HepG2 (cell line): ENCODE data around the gene MTA1. TPM values are rescaled to one million over a fixed set of nuclear protein-coding genes. Genes with fewer than 3 reads are reported as not detected.

ENCODE experiments used
- ETS1 ChIP-seq: sonication (generic); formaldehyde crosslinking; IDR thresholded peaks from 2 replicates; pipeline ENCODE4 v1.4.0; 2020; ENCODE audit warnings: missing genetic modification reagents
- FOXP1 ChIP-seq, 2 experiments: fragments of 450-650 bp in 1 of 2; IDR thresholded peaks; 2 replicates each; pipeline ENCODE4 v1.6.1; 2017 to 2018; ENCODE audit warnings: antibody characterized with exemption in 1 of 2
- GABPB1 ChIP-seq: IDR thresholded peaks from 2 replicates; pipeline ENCODE4 v1.6.1; 2016; ENCODE audit warnings: mild to moderate bottlenecking, missing genetic modification reagents, moderate library complexity, missing compliant biosample characterization
- HNF4A ChIP-seq: sonication (generic); formaldehyde crosslinking; IDR thresholded peaks from 2 replicates; pipeline ENCODE4 v1.4.0; 2020; ENCODE audit warnings: missing genetic modification reagents
- JDP2 ChIP-seq: sonication (generic); formaldehyde crosslinking; IDR thresholded peaks from 2 replicates; pipeline ENCODE4 v1.8.1; 2022; ENCODE audit warnings: missing genetic modification reagents, borderline replicate concordance
- JUN ChIP-seq: sonication (generic); formaldehyde crosslinking; IDR thresholded peaks from 2 replicates; pipeline ENCODE4 v1.4.0; 2020; ENCODE audit warnings: mild to moderate bottlenecking, missing genetic modification reagents
- KLF12 ChIP-seq: sonication (generic); formaldehyde crosslinking; IDR thresholded peaks from 2 replicates; pipeline ENCODE4 v1.4.0; 2020; ENCODE audit warnings: missing genetic modification reagents, borderline replicate concordance
- PCBP1 ChIP-seq: fragments of 200-400 bp; formaldehyde crosslinking; IDR thresholded peaks from 2 replicates; pipeline ENCODE4 v1.6.1; 2017; ENCODE audit warnings: mild to moderate bottlenecking, low read depth, low read length, borderline replicate concordance
- PHB2 ChIP-seq: fragments of 450-650 bp; IDR thresholded peaks from 2 replicates; pipeline ENCODE4 v1.6.1; 2018; ENCODE audit not compliant: partially characterized antibody
- POGK ChIP-seq: sonication (generic); formaldehyde crosslinking; conservative IDR thresholded peaks from 2 replicates; pipeline ENCODE4 v1.8.0; 2022; ENCODE audit warnings: mild to moderate bottlenecking, moderate library complexity, missing genetic modification reagents
- RBFOX2 ChIP-seq: fragments of 200-400 bp; formaldehyde crosslinking; IDR thresholded peaks from 2 replicates; pipeline ENCODE4 v1.6.1; 2017; ENCODE audit warnings: low read depth, mild to moderate bottlenecking, low read length
- RBM22 ChIP-seq: fragments of 200-400 bp; formaldehyde crosslinking; optimal IDR thresholded peaks from 2 replicates; pipeline ENCODE3; 2017; ENCODE audit warnings: mild to moderate bottlenecking, low read length, moderate library complexity
- SOX13 ChIP-seq, 3 experiments: fragments of 450-650 bp in 1 of 3; sonication (generic) in 1 of 3; formaldehyde crosslinking in 1 of 3; IDR thresholded peaks in 2 of 3; conservative IDR thresholded peaks in 1 of 3; 2 replicates each; pipeline versions ENCODE4 v1.5.0 to v1.6.1; 2016 to 2020; ENCODE audit warnings: antibody characterized with exemption in 1 of 3, mild to moderate bottlenecking in 1 of 3, missing compliant biosample characterization in 1 of 3, missing genetic modification reagents in 1 of 3, moderate library complexity in 1 of 3
- ZBTB38 ChIP-seq: sonication (generic); formaldehyde crosslinking; IDR thresholded peaks from 2 replicates; pipeline ENCODE4 v1.5.1; 2020; ENCODE audit warnings: mild to moderate bottlenecking, missing genetic modification reagents
- ZNF350 ChIP-seq: sonication (generic); formaldehyde crosslinking; IDR thresholded peaks from 2 replicates; pipeline ENCODE4 v1.4.0; 2020; ENCODE audit warnings: mild to moderate bottlenecking, low read depth, missing genetic modification reagents, borderline replicate concordance
- ZNF354B ChIP-seq: sonication (generic); formaldehyde crosslinking; IDR thresholded peaks from 2 replicates; pipeline ENCODE4 v1.8.0; 2022; ENCODE audit warnings: mild to moderate bottlenecking, missing genetic modification reagents
- ZNF460 ChIP-seq: sonication (generic); formaldehyde crosslinking; IDR thresholded peaks from 2 replicates; pipeline ENCODE4 v1.5.1; 2020; ENCODE audit warnings: missing genetic modification reagents, mild to moderate bottlenecking, borderline replicate concordance
- ZNF512B ChIP-seq: sonication (generic); formaldehyde crosslinking; IDR thresholded peaks from 2 replicates; pipeline ENCODE4 v1.5.1; 2020; ENCODE audit warnings: missing genetic modification reagents, mild to moderate bottlenecking, borderline replicate concordance
- polyA plus RNA-seq, 8 experiments: library from polyadenylated mRNA; depleted of rRNA in 3 of 8; stranded (reverse) in 7 of 8; unstranded in 1 of 8; fragments of >200 nt; fragmentation: Illumina TruSeq in 4 of 8; extraction: Trizol in 4 of 8; gene quantifications; 2 replicates each; pipeline versions ENCODE4 v1.2.1 to v1.2.3, GENCODE V29; 2011 to 2016; ENCODE audit warnings: low read depth in 4 of 8, missing spikeins in 1 of 8, mixed read lengths in 1 of 8; ENCODE audit not compliant: insufficient read depth in 1 of 8
- total RNA-seq, 5 experiments: library from RNA; depleted of rRNA; stranded (reverse); fragments of >200 nt; fragmentation: Illumina TruSeq; extraction: Trizol; gene quantifications; 2 replicates each; pipeline ENCODE4 v1.2.3, GENCODE V29; 2016; ENCODE audit warnings: low read depth in 1 of 5
- TF ChIP-seq, protein P1 (sequence below): sonication (generic); formaldehyde crosslinking; IDR thresholded peaks from 2 replicates; pipeline ENCODE4 v1.8.1; 2022; ENCODE audit warnings: mild to moderate bottlenecking, missing genetic modification reagents
- TF ChIP-seq, protein P2 (sequence below): sonication (generic); formaldehyde crosslinking; IDR thresholded peaks from 2 replicates; pipeline ENCODE4 v1.8.0; 2022; ENCODE audit warnings: low read depth, missing genetic modification reagents

MTA1 gene
- total and polyA plus RNA-seq, 2 of the 13 experiments (the other 11 are each of a cell fraction or from before 2014, with no cell fraction given): 35.2 to 85.8 TPM

DNA sequence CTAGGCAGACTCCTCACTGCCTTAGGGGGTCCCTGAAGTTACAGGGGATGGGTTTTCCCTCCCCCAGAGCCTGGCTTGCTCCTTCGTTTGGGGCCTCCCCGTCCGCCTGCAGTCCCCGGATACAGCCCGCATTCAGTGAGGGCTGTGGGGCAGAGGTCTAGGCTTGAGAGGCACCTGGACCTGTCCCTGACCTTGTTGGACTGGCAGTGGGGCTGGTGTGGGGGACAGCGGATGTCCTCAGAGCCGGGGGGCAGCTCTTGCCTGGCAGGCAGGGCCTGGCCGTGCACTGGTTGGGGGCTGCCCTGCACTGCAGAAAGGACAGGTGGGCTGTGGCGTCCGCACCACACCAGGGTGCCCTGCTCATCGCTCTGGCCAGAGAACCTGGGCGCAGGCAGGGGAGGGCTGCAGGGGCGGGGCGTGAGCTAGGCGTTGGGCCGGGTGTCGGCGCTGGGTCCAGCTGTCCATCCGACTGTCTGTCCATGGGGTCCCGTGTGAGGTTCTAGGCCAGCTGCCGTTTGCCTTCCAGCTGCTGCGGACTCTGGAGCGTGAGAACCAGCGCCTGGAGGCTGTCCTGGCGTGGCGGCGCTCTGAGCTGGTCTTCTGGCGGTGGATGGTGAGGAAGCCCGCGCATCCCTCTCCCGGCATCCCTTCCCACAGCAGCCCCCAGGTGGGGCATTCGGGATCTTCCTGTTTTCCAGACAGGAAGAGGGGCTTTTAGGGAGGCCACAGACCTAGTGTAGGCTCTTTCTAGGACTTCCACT, 77.4 kb downstream of the MTA1 start (continued):
- TF ChIP-seq ZNF460 (CRISPR knock-in tag) (no peak), POGK (CRISPR knock-in tag) (peak; percentile 15; the same call in 1 of the 2 replicates), ZNF512B (CRISPR knock-in tag) (no peak), KLF12 (CRISPR knock-in tag) (no peak), ZNF354B (CRISPR knock-in tag) (no peak), ZNF350 (peak; percentile 42), GABPB1 (CRISPR knock-in tag) (0 out of 2 replicates have a peak, but pooled peaks have one; percentile 10), HNF4A (CRISPR knock-in tag) (peak; percentile 34; the same call in 1 of the 2 replicates), ETS1 (CRISPR knock-in tag) (no peak), RBFOX2 (peak; percentile 61), ZBTB38 (CRISPR knock-in tag) (peak; percentile 89), JDP2 (CRISPR knock-in tag) (no peak), RBM22 (no peak), PCBP1 (no peak), SOX13 (IDR thresholded peaks at IDR 0.05) (no peak), SOX13 (CRISPR knock-in tag; conservative IDR thresholded peaks at IDR 0.05 in 1 of 2, IDR thresholded peaks at IDR 0.05 in 1 of 2) (no peak), JUN (CRISPR knock-in tag) (no peak), FOXP1 (IDR thresholded peaks at IDR 0.05) (no peak), FOXP1 (CRISPR knock-in tag; IDR thresholded peaks at IDR 0.05) (no peak), PHB2 (no peak)
- TF ChIP-seq, protein P1, sequence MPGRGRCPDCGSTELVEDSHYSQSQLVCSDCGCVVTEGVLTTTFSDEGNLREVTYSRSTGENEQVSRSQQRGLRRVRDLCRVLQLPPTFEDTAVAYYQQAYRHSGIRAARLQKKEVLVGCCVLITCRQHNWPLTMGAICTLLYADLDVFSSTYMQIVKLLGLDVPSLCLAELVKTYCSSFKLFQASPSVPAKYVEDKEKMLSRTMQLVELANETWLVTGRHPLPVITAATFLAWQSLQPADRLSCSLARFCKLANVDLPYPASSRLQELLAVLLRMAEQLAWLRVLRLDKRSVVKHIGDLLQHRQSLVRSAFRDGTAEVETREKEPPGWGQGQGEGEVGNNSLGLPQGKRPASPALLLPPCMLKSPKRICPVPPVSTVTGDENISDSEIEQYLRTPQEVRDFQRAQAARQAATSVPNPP: no peak
- TF ChIP-seq, protein P2, sequence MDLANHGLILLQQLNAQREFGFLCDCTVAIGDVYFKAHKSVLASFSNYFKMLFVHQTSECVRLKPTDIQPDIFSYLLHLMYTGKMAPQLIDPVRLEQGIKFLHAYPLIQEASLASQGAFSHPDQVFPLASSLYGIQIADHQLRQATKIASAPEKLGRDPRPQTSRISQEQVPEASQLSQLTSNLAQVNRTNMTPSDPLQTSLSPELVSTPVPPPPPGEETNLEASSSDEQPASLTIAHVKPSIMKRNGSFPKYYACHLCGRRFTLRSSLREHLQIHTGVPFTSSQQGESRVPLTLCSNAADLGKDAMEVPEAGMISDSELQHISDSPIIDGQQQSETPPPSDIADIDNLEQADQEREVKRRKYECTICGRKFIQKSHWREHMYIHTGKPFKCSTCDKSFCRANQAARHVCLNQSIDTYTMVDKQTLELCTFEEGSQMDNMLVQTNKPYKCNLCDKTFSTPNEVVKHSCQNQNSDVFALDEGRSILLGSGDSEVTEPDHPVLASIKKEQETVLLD (CRISPR knock-in tag): no peak
